Heart right ventricle (tissue), 16 donors: ENCODE data around the gene HEMK1. TPM values are rescaled to one million over a fixed set of nuclear protein-coding genes. Genes with fewer than 3 reads are reported as not detected.

Experiments
- ATAC-seq, 8 donors: fragments of 200-7000 bp; cut with Tn5 transposase; one replicate each; pipeline ENCODE4 v1.9.1; 2020; ENCODE audit warnings: mild to moderate bottlenecking in 8 of 8, moderate library complexity in 8 of 8, moderate number of reproducible peaks in 1 of 8
- DNase-seq, 2 donors: peaks; one replicate each; pipeline ENCODE4 v3.0.0-alpha.2; 2020
- H3K27ac ChIP-seq, 10 donors: fragments of 200-600 bp; sonication (generic) in 2 of 10; one replicate each; pipeline versions ENCODE4 v1.5.0 to v1.8.0; 2020 to 2022; ENCODE audit warnings: mild to moderate bottlenecking in 3 of 10
- H3K27me3 ChIP-seq, 7 donors: fragments of 200-600 bp; one replicate each; pipeline ENCODE4 v1.8.0; 2021 to 2022; ENCODE audit warnings: mild to moderate bottlenecking in 2 of 7
- H3K36me3 ChIP-seq, 9 donors: fragments of 200-600 bp; sonication (generic) in 1 of 9; one replicate each; pipeline versions ENCODE4 v1.5.0 to v1.8.0; 2020 to 2022; ENCODE audit warnings: mild to moderate bottlenecking in 2 of 9
- H3K4me1 ChIP-seq, 9 donors: fragments of 200-600 bp; sonication (generic) in 1 of 9; one replicate each; pipeline versions ENCODE4 v1.5.0 to v1.8.0; 2020 to 2022; ENCODE audit warnings: mild to moderate bottlenecking in 4 of 9
- H3K4me3 ChIP-seq, 10 donors: fragments of 200-600 bp; sonication (generic) in 2 of 10; one replicate each; pipeline versions ENCODE4 v1.5.0 to v1.8.0; 2020 to 2022; ENCODE audit warnings: mild to moderate bottlenecking in 7 of 10, moderate library complexity in 2 of 10
- H3K9me3 ChIP-seq, 11 donors: fragments of 200-600 bp in 10 of 11; sonication (generic) in 2 of 11; one replicate each; pipeline versions ENCODE4 v1.5.0 to v1.8.0; 2013 to 2022; ENCODE audit warnings: mild to moderate bottlenecking in 2 of 11, control low read depth in 1 of 11, moderate library complexity in 1 of 11
- CTCF ChIP-seq, 9 donors: fragments of 200-600 bp; sonication (generic) in 2 of 9; IDR thresholded peaks; one replicate each; pipeline versions ENCODE4 v1.5.0 to v1.8.0; 2021 to 2022; ENCODE audit warnings: antibody characterized with exemption in 9 of 9, mild to moderate bottlenecking in 5 of 9, moderate library complexity in 1 of 9
- WGBS, 2 donors: extraction: QIAGEN DNeasy Blood & Tissue Kit; methylation state at CpG; one replicate each; pipeline ENCODE4 v1.1.7; 2013; ENCODE audit warnings: inconsistent platforms in 1 of 2; 5-methylcytosine and 5-hydroxymethylcytosine counted together
- intact Hi-C, 10 donors: fragments of 100-400 bp; cut with DNase I; formaldehyde crosslinking; loops; one replicate each; pipeline versions ENCODE4 v1.11.1 to v1.14.2; 2022
- polyA plus RNA-seq, 2 donors: library from polyadenylated mRNA; stranded (reverse); fragments of 200-250 nt; gene quantifications; one replicate each; pipeline ENCODE4 v1.2.3, GENCODE V29; 2013
- total RNA-seq, 10 donors: library from RNA; stranded (reverse); fragmentation: NEBNext Ultra II Directional in 3 of 10; extraction: Animal tissue kit (Norgen Biotek cat#: 25700) in 3 of 10; gene quantifications; one replicate each; pipeline versions ENCODE4 v1.2.1 to v1.2.4, GENCODE V29; 2021 to 2023
- donor health status: Arrhythmogenic right ventricular cardiomyopathy.
- donor health status: ischemic (EF 13 %, LVEDD 7.1; RV severe dilation, severe dysfunction).
- donor health status: healthy with polysubstance abuse.
- donor health status: DM: no; HTN: yes; CAD: no.
- donor health status: DM: no; HTN: no; CAD: no.
- donor health status: ischemic (EF 25% LVEDD 6.9; RV normal size, moderate dysfunction).
- donor health status: ischemic (EF 25% LVEDD 5.7; RV mildly dilated, moderate dysfunction).
- donor health status: healthy.
- donor health status: DM: yes; HTN: yes; CAD: no.
- donor health status: Ischemic cardiomyopathy.
- donor health status: ischemic (EF 35%, LVEDD 5.7; RV mildly dilated, moderate dysfunction).
- donor health status: nonischemic (EF 11% LVEDD 7.7; RV severe dilation, severe dysfunction).
- donor health status: DM: yes; HTN: yes; CAD: no.
- donor health status: PGD.
- donor health status: ischemic (EF 29% LVEDD 5.4; RV normal size, mild dysfunction).
- donor health status: nonischemic (EF 23%, LVEDD 6.1; RV moderate dilation, normal function).

Gene HEMK1
- total and polyA plus RNA-seq, 12 donors = 10.6 to 19.0 (median 14.8) TPM

GRCh38 chr3:50587373-50587772, 18.1 kb downstream of the HEMK1 start:
- Histone ChIP-seq H3K27me3 (no peaks in the 10 kb centered on the region), H3K9me3 (no peaks in the 10 kb centered on the region), H3K27ac (peak overlapping the region in 9 of 10 donors; percentile 36 to 97 (median 67)), H3K4me3 (no peak overlapping the region), H3K4me1 (peaks cover 16 to 90% (median 71%) of the 10 kb centered on the region in 9 donors), H3K36me3 (no peaks in the 10 kb centered on the region)
- intact Hi-C loops = no loop called here
- ATAC-seq (peak in 7 of 8 donors; percentile 18 to 68 (median 48)), DNase-seq (no peak)
- WGBS, 2 donors = 60 to 66% methylated on average over 6 of the region's 6 CpGs
- no peak for TF ChIP-seq CTCF (IDR thresholded peaks at IDR 0.05)

GRCh38 chr3:50587806-50588758, 18.8 kb downstream of the HEMK1 start:
- 62 to 71% methylated on average over 17 of the region's 17 CpGs for WGBS, 2 donors
- Histone ChIP-seq H3K4me1 (peaks cover 15 to 94% (median 71%) of the 10 kb centered on the region in 9 donors), H3K4me3 (no peak overlapping the region), H3K9me3 (no peaks in the 10 kb centered on the region), H3K27ac (peak overlapping the region in 9 of 10 donors; percentile 41 to 97 (median 67)), H3K36me3 (no peaks in the 10 kb centered on the region), H3K27me3 (no peaks in the 10 kb centered on the region)
- no peak for DNase-seq
- intact Hi-C loops = no loop called here
- ATAC-seq = no peak
- no peak for TF ChIP-seq CTCF (IDR thresholded peaks at IDR 0.05)

GRCh38 chr3:50588759-50589433, 19.6 kb downstream of the HEMK1 start:
- H3K4me1 ChIP-seq = peaks cover 12 to 95% (median 67%) of the 10 kb centered on the region in 9 donors
- WGBS, 2 donors = 91 to 92% methylated on average over 4 of the region's 4 CpGs
- no peak for TF ChIP-seq CTCF (IDR thresholded peaks at IDR 0.05)
- H3K27ac ChIP-seq = peak overlapping the region in 7 of 10 donors; percentile 41 to 97 (median 72)
- H3K4me3 ChIP-seq = no peak overlapping the region
- H3K27me3 ChIP-seq = no peaks in the 10 kb centered on the region
- intact Hi-C loops = no loop called here
- H3K9me3 ChIP-seq = no peaks in the 10 kb centered on the region
- DNase-seq (no peak), ATAC-seq (no peak)
- no peaks in the 10 kb centered on the region for H3K36me3 ChIP-seq

GRCh38 chr3:50591196-50591741, 21.9 kb downstream of the HEMK1 start:
- intact Hi-C loops = no loop called here
- WGBS, 2 donors = 70 to 79% methylated on average over 9 of the region's 9 CpGs
- no peak for DNase-seq
- H3K27me3 ChIP-seq = no peaks in the 10 kb centered on the region
- peak overlapping the region in 7 of 10 donors; percentile 27 to 97 (median 65) for H3K27ac ChIP-seq
- peak in 1 of 8 donors; percentile 8 for ATAC-seq
- peaks cover 9 to 79% (median 46%) of the 10 kb centered on the region in 9 donors for H3K4me1 ChIP-seq
- peak in 1 of 9 donors; percentile 12 for TF ChIP-seq CTCF (IDR thresholded peaks at IDR 0.05)
- H3K36me3 ChIP-seq = no peaks in the 10 kb centered on the region
- H3K4me3 ChIP-seq = peak overlapping the region in 1 of 10 donors; percentile 6
- H3K9me3 ChIP-seq = no peaks in the 10 kb centered on the region
